GM19468 (cell line): ENCODE measurements around the gene S100A7A.

Experiments used
- ATAC-seq: cut with Tn5 transposase; IDR thresholded peaks from one replicate; pipeline ENCODE4 v1.9.1; 2021; ENCODE audit warnings: mild to moderate bottlenecking, moderate library complexity, moderate number of reproducible peaks; ENCODE audit not compliant: unreplicated experiment; ENCODE audit errors: extremely low read depth

S100A7A gene

DNA sequence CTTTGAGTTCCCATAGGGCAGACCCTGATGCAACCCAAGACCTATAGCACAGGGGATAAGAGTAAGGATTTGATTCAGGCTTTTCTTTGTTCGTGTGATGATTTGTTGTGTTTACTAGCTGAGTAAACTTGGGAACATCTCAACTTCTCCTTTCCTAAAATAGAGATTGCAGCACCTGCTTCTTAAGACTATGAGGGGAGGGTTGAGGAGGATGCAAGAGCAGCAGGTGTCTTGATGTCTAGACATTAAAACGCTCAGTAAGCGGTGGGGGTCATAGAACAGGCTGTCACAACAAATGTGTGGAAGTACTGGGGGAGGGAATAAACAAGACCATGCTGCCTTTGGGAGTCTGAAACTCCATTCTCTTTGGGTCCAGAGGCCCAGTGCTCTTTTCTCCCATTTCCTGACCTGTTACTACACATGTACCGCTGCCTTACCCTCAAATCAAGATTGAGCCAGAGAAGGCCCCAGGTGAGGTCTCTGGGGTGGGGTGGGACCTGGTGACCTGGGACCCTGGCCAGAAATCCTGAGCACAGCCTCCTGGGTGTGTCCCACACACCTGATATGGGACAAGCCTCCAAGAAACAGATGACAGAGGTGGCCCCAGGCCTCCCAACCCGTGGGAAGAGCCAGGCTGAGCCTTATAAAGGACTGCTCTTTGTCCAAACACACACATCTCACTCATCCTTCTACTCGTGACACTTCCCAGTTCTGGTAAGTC lies at the start of gene S100A7A:
Gene S100A7A, plus strand, starts transcription at position 671 of the 721 bp plus-strand sequence. CDS start 1,563 bp downstream, outside the sequence.
- ATAC-seq: no peak

GRCh38 chr1:153367090-153367489 lies 49.2 kb upstream of the S100A7A start:
- ATAC-seq: no peak

DNA sequence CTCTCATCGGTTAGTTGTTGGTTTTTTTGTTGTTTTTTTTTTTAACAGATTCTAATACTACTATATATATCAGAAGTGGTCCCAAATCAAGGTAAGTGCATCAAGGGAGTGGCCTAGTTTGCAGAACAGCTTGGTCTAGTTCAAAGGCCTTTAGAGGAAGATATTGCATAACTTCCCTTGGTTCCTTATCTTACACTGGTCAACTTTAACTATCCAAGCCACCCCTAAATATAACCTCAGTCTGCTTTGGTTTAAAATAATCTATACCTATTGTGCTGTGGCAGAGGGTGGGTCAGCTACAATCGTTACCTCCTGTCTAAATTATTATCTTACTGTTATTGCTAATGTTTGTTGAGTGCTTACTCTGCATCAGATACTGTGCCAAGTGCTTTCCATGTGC lies 47.8 kb upstream of the S100A7A start:
- ATAC-seq: no peak

DNA sequence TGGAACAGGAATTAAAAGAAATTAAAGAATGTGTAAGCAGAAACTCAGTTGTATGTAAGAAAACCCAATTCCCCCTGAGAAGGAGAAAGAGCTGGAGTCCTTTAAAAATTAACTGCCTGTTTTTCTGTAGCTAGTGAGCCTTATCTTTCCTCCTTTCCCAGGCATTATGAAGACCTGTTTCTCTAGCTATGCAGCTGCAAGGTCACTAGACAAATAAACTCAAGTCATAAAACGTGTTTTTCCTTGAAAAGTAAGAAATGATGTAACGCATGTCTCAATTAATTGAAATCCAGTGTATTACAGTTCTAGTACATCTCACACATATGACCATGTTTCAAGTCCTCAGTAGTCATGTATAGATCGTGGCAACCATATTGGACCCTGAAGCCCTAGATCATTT lies 46.2 kb upstream of the S100A7A start:
- no peak for ATAC-seq

GRCh38 chr1:153371231-153371630 lies 45.1 kb upstream of the S100A7A start:
- no peak for ATAC-seq

DNA sequence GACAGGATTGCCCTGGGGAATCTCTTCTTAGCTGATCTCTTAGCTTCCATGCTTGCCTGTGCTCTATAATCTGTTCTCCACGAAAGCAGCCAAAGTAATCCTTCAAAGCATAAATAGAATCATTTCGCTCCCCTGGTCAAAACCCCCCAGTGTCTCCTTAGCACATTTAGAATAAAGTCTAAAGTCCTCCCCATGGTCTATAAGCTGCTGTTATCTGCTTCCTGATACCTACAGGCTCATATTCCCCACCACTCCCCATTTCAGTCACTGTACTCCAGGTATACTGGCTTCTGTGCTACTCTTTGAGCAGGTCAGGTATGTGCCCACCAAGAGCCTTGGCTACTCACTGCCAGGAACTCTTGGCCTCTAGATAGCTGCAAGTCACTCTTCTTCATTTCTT lies 43.7 kb upstream of the S100A7A start:
- no peak for ATAC-seq

DNA sequence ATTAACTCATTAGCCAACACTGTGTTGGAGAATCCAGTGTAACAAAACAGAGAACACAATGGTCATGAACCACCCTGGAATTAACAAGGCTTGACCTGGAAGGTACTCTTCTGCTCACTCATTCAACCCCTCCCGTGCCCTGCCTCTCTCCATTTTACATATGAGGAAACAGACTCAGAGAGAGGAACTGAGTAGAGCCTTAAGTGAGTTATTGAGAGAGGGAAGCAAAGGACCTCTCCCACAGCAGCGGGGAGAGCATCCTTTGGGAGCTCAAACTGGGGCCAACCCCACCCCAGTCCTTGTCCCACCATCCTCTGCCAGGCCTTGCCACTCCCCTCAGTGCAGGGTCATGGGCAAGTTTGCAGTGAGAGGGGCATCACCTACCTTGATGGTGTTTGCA lies 42.2 kb upstream of the S100A7A start:
- ATAC-seq: no peak

DNA sequence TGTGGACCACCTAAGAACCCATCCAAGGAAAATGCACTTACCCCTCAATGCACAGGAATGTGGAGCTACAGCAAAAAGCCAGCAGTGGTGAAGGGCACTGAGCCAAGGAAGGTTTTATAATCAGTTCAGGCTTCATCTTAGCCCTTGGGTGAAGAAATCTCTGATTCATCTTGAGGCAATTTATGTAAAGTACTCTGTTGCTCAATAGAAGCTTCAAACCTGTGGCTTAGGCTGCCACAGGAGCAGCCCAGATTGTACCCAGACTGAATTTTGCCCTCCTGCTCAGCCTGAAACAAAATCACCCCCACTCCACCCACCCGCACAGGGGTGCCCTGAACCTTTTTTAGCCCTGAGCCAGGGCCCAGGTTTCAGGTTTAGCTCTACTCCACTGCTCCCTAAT lies 40.8 kb upstream of the S100A7A start, which contains the start of gene S100A12:
Gene S100A12, minus strand, starts transcription at position 111 of the 400 bp plus-strand sequence. CDS start 1,029 bp downstream, outside the sequence.
- ATAC-seq: no peak

DNA sequence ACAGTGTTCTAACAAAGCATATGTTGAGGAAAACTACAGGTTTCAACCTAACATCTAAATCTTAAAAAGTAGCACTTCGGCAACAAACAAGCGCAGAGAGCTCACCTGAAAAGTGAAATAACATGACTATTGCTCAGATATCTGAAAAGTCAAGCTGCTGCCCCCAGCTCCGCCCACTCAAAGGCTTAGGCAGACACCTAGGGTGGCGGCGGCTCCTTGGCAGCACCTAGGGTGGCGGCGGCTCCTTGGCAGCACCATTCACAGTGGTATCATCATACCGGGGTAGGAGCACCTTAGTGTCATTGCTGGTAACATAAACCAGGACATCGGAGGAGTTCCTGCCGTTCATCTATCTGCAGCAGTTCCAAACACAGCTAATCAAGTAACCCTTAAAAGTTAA lies 36.7 kb upstream of the S100A7A start:
- ATAC-seq: no peak

GRCh38 chr1:153380711-153381110 lies 35.6 kb upstream of the S100A7A start:
- no peak for ATAC-seq

DNA sequence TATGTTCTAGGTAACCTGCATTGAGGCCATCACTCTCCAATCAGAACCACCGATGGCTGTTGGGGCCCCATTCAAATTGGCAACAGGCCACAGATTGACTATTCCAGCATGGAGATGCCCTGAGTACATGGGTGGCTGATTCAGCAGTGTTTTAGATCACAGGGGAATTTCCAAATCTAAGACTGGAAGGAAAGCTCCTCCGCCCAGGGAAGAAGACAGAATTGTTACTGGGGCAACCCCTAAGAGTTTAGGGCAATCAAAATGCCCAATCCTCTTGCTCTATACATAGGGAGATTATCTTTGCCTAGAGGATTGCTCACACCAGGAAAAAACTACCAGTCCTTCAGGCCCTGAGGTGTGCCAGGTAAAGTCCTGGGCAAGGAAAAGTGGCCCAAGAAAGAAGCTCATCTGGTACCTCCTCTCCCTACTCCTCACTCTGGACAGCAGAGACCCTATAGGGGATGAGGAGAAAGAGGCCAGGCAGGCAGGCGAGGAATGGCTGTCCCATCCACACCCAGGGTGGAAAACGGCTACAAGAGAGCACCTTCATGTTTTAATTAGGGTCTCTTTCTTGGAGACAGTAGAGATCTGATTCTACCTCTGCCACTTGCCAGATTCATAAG lies 31.3 kb upstream of the S100A7A start:
- ATAC-seq: no peak

DNA sequence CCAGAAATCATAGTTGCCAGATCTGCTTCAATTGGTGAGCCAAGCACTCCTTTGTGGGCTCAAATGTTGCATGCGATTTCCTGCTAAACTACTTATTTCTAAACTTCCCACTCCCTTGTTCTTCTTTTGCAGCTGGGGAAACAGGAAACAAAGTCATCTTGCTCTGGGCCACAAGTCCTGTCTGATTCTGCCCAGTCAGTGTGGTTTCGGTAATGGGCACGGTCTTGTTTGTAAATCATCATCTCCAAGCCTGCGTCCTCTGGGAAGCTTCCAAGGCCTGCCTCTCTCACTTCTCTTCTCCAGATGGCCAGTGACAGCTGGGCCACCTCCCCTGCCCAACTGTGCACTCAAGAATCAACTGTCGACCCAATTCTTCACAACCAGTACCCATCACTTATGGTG lies 29.8 kb upstream of the S100A7A start:
- ATAC-seq: no peak

- no peak for ATAC-seq
Measured at GRCh38 chr1:153387001-153387400, 29.3 kb upstream of the S100A7A start.

GRCh38 chr1:153387785-153388184 lies 28.5 kb upstream of the S100A7A start:
- no peak for ATAC-seq

DNA sequence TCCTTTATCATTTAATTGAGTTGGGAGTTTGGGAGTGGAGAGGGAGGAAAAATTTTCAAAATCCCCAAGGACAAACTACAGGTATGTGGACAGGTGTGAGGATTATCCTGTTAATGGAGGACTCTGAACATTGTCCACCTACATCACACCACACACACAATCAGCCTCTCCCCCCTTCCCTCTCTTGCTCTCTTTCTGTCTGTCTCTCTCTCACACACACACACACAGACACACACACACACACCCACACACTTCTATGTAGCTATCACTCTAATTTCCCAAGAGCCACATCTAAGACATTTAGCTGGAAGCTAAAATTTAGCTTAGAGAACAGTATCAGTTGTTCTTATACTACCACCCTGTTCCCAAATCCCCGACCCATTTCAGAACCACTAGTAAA lies 26.9 kb upstream of the S100A7A start:
- no peak for ATAC-seq

DNA sequence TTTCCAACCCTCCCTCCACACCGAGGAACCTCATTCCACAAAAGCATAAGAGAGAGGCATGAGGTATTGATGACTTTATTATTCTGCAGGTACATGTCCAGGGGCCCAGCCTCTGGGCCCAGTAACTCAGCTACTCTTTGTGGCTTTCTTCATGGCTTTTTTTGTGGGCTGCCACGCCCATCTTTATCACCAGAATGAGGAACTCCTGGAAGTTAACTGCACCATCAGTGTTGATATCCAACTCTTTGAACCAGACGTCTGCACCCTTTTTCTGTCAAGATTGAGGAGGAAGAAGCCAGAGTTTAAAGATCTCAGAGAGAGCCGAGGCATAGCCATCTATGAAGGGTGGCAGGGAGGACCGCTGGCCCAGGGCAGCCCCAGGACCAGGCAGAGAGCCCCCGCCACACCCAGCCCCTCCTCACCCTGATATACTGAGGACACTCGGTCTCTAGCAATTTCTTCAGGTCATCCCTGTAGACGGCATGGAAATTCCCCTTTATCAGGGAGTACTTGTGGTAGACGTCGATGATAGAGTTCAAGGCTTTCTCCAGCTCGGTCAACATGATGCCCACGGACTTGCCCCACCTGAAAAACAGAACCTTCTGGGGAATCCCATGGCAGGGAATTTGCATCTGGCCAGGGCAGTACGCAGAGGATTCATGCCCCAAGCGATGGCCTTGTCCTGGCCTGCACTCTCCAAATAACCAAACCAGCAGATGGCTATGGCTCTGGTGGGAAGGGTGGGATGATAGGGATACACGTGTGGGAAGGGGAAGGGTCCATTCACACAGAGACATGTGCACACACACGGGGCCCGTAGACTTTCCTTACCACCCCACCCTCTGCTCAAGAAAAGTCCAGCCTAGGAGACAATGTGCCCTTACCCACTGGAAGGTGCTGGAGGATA lies 26.1 kb upstream of the S100A7A start:
- ATAC-seq: no peak

GRCh38 chr1:153390938-153391710 lies 25.2 kb upstream of the S100A7A start, which contains the start of gene S100A8:
Gene S100A8 (minus strand): TSS chr1:153391073. CDS start chr1:153390535, 538 bp downstream.
- no peak for ATAC-seq

- ATAC-seq: no peak
Measured at GRCh38 chr1:153392258-153392657, 24.1 kb upstream of the S100A7A start.

DNA sequence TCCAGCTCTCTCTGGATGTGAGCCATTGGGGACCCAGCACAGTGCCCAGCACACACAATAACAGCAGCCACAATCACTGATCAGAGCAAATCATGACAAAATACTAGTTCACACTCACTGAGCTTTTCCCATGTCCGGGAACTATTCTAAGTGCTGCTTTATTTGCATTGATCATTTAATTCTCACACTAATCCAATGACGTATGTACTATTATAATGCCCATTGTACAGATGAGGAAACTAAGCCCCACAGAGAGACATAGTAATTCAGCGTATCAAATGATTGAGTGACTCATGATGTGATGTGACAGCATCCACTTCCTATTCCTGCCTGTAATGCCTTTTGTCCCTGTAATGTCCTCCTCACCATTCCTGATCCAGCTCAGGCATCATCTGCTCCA lies 23.5 kb upstream of the S100A7A start:
- no peak for ATAC-seq

DNA sequence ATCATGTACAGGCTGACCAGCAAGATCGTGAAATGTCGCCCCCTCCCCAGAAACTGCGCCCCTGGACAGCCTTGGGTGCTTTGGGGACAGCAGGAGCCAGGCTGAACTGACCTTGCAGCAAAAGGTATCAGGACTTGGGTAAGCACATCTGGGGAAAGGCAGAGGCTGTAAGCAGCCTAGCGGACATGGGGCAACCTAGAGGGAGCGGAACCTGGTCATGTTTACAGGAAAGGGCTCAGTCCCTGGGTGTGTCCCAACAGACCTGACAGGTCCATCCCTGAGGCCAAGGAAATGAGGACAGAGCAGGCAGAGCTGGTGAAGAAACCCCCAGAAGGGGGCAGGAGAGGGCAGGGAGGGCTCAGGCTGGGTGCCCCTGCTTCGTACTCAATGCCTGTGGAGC lies 22.4 kb upstream of the S100A7A start:
- no peak for ATAC-seq
